Measurements from ENCODE around the gene PRRT2.
A peak's percentile ranks its signal among the peaks of the same experiment; 100 is the strongest.

The PRRT2 gene

GRCh38 chr16:29809031-29809747 lies 2.8 kb upstream of the PRRT2 start:
- TF ChIP-seq CTCF (IDR thresholded peaks at IDR 0.05; ENCODE audit: low read depth, low read length) = no peak
- no peak for DNase-seq (ENCODE audit: low read depth, low spot score)
- H3K4me3 ChIP-seq (ENCODE audit: low read depth, low read length) = peak overlapping the region; percentile 64
- in situ Hi-C loops (cut with HindIII; ENCODE audit: low sequenced_read_pairs) = no loop called here

DNA sequence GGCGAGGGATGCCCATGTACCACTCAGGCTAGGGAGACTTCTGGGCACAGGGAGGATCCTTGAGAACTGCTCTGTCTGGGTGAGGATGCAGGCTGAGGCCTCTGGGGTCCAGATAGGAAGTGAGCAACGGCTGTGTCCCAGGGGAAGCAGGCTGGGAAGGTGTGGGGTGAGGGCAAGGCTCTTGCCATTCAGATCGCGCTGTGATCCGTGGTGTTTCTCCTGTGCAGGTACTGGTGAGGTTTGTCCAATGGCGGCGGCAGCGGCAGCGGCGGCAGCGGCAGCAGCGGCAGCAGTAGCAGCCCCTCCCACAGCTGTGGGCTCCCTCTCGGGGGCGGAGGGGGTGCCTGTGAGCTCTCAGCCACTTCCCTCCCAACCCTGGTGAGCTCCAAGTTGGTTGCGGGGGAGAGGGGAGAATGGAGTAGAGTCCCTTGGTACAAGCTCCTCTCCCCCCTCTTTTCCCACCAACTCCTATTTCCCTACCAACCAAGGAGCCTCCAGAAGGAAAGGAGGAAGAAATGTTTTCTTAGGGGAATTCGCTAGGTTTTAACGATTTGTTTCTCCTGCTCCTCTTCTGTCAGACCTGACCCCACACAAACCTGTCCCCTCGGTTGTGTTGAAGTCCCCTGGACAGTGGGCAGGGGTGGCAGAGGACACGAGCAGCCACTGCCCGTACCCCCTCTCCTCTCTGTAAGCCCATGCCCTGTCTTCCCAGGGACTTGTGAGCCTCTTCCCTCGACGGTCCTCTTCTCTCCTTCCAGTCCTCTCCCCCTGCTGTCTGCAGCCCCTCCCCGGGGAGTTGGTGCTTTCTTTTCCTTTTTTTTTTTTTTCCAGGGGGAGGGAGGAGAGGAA lies 1.9 kb upstream of the PRRT2 start:
- no peak for DNase-seq (ENCODE audit: low read depth, low spot score)
- no peak overlapping the region for H3K4me3 ChIP-seq (ENCODE audit: low read depth, low read length)
- in situ Hi-C loops (cut with HindIII; ENCODE audit: low sequenced_read_pairs) = no loop called here

DNA sequence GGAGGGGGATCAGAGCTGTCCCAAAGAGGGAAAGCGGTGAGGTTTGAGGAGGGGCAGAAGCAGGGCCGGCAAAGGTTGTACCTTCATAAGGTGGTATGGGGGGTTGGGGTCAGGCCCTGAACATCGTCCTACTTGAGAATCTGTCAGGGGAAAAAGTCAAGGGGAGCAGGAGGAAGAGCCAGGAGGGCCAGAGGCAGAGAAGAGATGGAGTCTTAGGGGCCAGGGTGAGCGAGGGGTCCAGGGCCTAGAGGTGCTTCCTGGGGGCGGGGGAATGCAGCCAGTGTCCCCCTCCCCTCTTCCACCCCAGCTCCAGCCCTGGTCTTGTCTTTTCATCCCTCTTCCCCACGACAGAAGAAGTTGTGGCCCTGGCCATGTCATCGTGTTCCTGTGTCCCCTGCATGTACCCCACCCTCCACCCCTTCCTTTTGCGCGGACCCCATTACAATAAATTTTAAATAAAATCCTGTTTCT lies 1.3 kb upstream of the PRRT2 start:
- peak overlapping the region; percentile 61 for H3K4me3 ChIP-seq (ENCODE audit: low read depth, low read length)
- DNase-seq (ENCODE audit: low read depth, low spot score) = no peak
- in situ Hi-C loops (cut with HindIII; ENCODE audit: low sequenced_read_pairs) = no loop called here
- TF ChIP-seq CTCF (IDR thresholded peaks at IDR 0.05; ENCODE audit: low read depth, low read length) = no peak

More for the DNA sequence above, 1.9 kb upstream of the PRRT2 start:
- TF ChIP-seq CTCF (IDR thresholded peaks at IDR 0.05; ENCODE audit: low read depth, low read length) = no peak

- in situ Hi-C loops (cut with HindIII; ENCODE audit: low sequenced_read_pairs) = no loop called here
- H3K4me3 ChIP-seq (ENCODE audit: low read depth, low read length) = peak overlapping the region; percentile 61
- TF ChIP-seq CTCF (IDR thresholded peaks at IDR 0.05; ENCODE audit: low read depth, low read length) = no peak
- peak; percentile 96 for DNase-seq (ENCODE audit: low read depth, low spot score)
These were observed 660 bp upstream of the PRRT2 start for GRCh38 chr16:29811170-29811895.

GRCh38 chr16:29812754-29813643 lies 1.0 kb downstream of the PRRT2 start:
- TF ChIP-seq CTCF (IDR thresholded peaks at IDR 0.05; ENCODE audit: low read depth, low read length) = no peak
- in situ Hi-C loops (cut with HindIII; ENCODE audit: low sequenced_read_pairs) = no loop called here
- no peak for DNase-seq (ENCODE audit: low read depth, low spot score)
- H3K4me3 ChIP-seq (ENCODE audit: low read depth, low read length) = peak overlapping the region; percentile 61

Measured in astrocyte of the spinal cord (primary cell).